GM19452 (cell line): ENCODE results near the gene CCT3.
"Not testable (repeated sequence)": the region's sequence is repeated elsewhere in the genome, so short reads cannot be mapped to it uniquely, and the experiment has no call there.

Experiments
- ATAC-seq: cut with Tn5 transposase; IDR thresholded peaks from one replicate; pipeline ENCODE4 v1.9.1; 2021; ENCODE audit not compliant: unreplicated experiment

Gene CCT3

DNA sequence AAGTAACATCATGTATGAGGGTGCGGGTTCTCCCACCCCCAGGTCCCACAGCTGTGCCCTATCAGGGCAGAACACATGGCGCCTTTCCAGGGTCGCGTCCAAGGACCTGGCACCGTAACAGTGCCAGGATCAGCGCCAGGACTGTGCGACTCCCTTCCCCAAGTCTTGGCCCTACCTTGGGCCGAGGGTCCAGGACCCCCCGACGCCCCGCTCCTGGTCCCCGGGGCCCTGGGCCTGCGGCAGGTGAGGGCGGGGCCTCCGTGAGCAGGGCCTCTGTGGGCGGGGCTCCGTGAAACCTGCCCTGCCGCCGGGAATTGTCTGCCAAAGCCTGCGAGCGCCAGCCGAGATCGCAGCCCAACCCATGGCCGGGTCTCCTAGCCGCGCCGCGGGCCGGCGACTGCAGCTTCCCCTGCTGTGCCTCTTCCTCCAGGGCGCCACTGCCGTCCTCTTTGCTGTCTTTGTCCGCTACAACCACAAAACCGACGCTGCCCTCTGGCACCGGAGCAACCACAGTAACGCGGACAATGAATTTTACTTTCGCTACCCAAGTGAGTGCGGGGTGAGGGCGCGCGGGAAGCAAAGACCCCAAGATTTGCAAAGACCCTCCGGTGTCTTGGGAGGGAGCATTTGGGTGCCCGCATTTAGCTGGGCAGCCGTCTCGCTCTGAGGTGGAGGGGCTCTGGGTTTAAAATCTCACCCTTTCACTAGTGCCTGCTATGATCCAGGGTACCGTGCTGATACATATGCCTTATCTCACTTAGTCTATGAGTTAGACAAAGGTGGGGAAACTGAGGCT is 31.0 kb upstream of the CCT3 start, which contains the start of gene RHBG:
Gene RHBG (plus strand): TSS at position 323 of the 796 bp plus-strand sequence. CDS start 39 bp downstream, at position 362.
- ATAC-seq: no peak

DNA sequence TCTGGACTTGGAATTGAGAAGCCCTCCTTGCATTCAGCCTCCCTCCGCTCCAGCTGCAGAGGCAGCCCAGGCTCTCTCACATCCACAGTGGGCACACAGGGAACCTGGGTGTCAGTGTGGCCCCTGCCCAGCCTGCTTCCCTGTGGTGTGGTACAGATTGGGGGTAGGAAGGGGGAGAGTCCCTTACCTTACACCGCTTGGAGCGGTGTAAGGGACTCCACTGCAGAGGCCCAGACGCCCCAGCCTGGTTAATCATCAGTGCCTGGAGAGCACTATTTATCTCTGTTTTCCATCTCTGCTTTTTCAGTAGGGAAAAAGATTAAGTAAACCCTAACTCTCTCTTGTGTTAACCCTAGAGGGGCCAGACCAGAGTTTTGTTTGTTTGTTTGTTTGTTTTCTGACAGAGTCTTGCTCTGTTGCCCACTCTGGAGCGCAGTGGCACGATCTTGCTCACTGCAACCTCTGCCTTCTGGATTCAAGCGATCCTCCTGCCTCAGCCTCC is 30.1 kb upstream of the CCT3 start:
- ATAC-seq: no peak

DNA sequence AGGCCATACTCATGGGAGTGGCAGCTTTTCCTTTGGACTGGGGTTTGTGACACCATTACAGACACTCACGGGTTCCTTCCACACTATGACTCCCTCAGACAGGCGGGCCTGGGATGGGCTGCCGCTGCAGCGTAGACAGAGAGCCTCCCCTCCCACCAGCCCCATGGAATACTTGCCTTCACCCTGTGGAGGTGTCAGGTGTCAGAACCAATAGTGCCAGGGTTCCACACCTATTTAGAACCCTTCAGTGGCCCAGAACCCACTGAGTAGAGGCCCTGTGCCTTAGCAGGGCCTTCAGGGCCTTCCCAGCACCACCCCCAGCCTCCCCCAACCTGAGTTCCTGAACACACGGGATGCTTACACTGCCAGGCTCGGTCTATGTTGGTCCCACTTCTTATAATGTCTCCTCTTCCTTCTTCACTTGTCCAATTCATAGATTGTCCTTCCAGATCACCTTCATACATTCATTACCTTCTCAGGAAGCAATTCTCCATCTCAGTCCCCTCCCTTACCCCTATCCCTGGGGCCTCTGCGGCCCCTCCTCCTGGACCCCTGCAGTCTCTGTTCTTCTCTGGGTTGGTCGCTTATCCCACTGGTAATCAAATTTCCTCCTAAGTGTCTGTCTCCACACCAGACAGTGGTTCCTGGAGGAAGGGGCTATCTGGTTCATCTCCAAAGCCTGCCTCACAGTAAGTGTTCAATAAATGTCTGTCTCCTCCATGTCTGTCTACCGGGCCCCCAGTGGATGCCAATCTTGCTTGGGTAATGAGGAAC is 29.5 kb upstream of the CCT3 start:
- no peak for ATAC-seq

DNA sequence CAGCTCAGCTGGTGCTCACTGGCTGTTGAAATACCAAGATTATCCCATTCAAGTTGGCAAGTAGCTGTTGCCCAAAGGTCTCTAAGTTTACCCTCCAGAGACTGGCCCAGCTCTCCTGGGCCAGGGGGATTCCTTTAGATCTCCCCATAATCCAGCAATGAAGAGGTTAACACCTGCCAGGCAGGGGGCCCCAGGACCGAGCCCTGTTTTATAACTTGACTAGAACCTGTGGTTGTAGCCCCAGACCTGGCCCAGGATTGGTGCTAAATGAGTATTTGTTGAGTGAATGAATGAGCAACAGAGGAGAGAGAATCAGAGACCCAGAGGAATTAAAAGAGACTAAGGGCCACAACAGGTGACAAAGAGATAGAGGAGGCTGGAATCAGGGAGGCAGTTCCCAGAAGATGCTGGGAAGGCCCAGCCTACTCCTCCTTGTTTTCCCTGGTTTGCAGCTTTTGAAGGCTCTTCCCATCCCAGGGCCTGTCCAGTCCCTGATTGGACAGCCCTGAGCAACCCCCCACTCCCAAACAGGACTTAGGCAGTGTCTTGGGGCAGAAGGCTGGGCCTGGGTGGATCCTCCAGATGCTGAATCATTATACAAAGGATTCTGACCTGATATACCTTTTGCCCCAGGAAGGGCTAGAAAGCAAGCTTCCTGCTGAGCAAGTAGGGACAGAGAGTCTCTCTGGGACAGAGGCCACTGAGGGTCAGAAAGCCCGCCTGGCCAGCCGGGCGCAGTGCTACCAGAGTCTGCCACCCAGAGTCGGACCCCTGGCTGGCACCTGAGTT is 28.5 kb upstream of the CCT3 start:
- ATAC-seq: no peak

DNA sequence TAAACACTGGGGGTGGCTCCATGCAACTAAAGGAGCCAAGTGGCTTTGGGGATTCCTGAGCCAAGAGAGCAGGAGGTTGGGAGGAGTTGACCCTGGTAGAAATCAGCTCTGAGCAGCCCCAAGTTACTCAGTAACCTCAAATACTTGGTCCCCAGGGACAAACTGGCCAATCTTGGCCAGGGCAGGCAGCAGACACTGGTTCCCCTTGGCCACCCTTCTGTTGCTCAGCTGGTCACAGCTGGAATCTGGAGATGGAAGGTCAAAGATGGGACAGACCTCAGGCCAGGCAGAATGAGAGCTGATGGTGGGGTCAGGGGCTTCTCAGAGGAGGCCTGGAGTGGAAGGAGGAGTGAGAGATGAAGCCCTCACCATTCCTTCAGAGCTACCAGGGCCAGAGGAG is 27.7 kb upstream of the CCT3 start:
- no peak for ATAC-seq

DNA sequence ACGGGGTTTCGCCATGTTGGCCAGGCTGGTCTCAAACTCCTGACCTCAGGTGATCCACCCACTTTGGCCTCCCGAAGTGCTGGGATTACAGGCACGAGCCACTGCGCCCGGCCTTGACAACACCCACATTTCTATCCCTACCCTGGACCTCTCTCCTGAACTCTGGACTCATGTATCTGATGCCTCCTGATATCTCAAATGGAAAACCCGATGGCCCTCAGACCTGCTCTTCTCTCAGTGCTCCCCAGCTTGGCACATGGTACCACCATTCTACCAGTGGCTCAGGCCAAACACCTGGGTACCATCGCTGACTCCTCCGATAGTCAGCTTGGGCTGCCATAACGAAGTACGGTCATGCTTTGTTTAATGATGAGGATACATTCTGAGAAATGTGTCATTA is 22.4 kb upstream of the CCT3 start:
- ATAC-seq: no peak

DNA sequence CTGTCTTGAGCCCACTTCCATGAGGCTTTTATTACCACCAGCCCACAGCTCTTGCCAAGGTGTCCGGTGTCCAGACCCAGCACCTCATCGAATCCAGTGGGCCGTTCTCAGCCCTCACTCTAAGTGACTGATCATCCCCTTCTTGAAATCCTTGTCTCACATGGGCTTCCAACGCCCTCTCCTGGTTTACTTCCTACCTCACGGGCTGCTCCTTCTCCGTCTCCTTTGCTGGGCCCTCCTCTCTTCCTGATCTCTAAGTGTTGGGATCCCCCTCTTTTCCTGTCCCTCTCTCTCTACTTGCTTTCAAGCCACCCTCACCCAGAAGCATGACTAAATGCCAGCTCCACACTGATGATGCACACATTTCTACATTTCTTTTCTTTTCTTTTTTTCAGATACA is 21.9 kb upstream of the CCT3 start:
- ATAC-seq: no peak

DNA sequence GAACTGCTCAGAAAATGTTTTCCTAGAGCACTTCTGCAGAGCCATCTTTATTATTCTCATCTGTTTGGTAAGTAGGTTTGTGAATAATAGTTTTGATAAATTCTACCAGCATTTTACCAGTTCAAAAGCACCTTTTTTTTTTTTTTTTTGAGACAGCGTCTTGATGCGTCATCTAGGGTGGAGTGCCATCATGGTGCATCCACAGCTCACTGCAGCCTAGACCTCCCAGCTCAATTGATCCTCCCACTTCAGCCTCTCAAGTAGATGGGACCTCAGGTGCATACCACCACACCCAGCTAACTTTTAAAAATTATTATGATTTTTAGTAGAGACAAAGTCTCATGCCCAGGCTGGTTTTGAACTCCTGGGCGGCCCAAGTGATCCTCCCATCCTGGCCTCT is 21.2 kb upstream of the CCT3 start:
- ATAC-seq: no peak

DNA sequence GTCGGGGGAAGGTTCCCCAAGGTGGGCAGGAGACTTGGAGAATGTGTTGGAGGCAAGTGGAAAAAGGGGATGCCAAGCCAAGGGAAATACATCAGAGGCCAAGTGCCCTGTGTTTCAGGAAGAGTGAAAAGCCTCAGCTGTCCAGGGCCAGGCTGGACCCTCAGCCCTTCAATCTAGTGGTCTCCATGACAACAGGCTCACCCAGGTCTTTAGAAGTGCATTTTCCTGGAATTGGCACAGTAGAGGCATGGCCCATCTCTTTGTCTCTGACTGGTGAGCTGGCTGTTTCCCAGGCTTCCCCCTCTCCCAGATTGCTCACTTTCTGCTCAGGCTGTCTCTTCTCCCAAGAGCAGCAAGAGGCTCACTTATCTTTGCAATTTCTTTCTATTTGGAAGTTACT is 20.5 kb upstream of the CCT3 start:
- no peak for ATAC-seq

DNA sequence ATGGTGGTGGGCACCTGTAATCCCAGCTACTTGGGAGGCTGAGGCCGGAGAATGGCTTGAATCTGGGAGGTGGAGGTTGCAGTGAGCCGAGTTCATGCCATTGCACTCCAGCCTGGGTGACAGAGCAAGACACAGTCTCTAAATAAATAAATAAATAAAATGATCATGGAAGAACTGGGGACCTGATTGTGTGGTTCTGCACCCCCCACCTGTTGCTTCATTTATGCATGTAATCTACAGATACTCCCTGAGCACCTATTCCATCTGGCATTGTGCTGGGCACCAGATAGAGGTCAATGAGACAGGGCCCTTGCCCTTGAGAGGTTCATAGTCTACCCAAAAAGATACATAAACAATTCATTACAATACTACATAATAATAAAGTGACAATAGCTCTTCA is 19.9 kb upstream of the CCT3 start:
- no peak for ATAC-seq

DNA sequence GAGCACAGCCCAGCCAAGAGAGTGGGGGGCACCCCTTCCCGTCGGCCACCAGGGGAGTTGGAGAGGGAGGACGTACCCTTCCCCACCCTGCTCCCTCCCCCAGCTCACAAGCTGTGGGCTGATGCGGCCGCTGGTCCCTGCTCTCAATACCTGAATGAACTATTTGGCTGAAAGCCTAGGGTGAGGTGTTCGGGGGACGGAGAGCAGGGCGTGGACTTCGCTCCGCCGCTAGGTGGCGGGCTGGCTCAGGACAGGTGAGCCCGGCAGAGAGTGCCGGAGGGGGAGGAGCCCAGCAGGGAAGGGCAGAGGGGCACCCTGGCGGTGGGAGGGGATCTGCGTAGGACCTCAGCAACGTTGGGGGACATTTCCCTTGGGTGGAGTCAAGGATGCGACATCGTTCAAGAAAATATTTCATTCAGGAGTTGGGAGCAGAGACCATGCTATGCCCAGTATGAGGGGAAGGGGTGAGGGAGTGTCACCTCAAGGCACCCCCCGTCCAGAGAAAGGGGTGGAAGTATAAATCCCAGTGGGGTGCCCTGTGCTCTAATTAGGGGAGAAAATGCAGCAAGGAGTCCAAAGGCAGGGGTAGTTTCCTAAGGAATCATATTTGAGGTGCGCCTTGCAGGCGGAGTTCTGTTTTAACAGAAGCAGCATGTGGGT is 18.9 kb upstream of the CCT3 start:
- no peak for ATAC-seq

DNA sequence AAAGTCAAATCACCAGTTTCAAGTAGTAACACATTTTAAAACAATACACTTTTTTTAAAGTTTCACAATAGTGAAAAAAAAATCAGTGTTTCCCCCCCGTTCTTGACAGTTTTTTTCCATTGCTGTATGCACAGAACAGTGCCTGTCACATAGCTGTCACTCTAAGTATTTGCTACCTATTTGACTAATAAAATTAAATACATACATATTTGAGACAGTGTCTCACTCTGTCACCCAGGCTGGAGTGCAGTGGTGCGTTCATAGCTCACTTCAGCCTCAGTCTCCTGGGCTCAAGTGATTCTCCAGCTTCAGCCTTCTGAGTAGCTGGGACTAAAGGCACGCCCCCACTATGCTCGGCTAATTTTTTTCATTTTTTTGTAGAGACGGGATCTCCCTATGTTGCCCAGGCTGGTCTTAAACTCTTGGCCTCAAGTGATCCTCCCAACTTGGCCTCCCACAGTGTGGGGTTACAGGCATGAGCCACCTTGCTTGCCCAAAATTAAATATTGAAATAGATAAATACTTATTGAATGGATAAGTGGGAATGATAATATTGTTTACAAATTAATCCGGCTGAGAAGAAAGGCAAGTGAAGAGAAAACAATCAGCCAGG is 18.3 kb upstream of the CCT3 start:
- ATAC-seq: no peak

DNA sequence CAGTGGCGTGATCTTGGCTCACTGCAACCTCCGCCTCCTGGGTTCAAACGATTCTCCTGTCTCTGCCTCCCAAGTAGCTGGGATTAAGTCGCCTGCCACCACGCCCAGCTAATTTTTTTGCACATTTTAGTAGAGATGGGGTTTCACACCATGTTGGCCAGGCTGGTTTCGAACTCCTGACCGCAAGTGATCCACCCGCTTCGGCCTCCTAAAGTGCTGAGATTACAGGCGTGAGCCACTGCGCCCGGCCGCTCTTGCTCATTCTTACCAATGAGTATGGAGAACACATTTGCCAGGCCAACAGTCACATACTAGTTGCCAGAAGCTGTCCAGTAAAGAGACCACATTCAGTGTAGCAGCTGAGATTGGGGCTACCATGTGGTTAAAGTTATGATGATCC is 14.4 kb upstream of the CCT3 start:
- ATAC-seq: not testable (repeated sequence)

DNA sequence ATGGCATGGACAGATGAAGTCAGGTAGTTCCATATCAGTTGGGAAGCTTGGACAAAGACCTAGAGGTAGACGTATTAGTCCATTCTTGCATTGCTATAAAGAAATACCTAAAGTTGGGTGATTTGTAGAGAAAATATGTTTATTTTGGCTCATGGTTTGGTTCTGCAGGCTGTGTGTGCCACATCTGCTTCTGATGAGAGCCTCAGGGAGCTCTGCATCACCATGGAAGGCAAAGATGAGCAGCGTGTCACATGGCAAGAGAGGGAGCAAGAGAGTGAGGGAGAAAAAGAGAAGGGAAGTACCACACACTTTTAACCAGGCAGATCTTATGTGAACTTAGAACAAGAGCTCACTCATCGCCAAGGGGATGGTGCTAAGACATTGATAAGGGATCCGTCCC is 9.2 kb upstream of the CCT3 start:
- no peak for ATAC-seq

DNA sequence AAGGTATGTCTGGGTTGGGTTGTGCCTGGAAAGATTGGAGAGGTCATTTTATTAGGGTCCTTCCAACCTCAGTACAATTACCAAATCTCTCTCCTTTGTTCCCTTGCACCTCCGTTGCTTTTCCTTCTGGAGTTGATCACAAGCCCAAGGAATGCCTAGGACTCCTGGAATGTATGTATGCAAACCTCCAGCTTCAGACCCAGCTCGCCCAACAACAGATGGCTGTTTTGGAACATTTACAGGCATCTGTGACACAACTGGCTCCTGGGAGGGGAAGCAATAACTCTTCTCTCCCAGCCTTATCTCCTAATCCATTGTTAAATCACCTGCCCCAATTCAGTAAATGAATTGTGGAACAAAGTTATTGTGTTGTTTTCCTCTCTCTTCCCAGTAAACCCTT is 8.5 kb upstream of the CCT3 start:
- ATAC-seq: no peak

DNA sequence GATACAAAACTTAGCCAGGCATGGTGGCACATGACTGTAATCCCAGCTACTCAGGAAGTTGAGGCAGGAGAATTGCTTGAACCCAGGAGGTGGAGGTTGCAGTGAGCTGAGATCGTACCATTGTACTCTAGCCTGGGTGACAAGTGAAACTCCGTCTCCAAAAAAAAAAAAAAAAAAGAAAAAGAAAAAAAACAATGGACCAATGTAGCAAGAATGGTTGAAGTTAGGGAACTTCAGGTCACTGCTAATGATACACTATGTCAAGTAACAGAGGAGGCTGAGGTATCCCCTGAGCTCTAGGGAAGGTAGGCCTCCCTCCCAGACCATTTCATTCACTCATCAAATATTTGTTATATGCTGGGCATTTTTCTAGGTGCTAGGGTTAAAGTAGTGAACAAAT is 7.9 kb upstream of the CCT3 start:
- ATAC-seq: not testable (repeated sequence)

DNA sequence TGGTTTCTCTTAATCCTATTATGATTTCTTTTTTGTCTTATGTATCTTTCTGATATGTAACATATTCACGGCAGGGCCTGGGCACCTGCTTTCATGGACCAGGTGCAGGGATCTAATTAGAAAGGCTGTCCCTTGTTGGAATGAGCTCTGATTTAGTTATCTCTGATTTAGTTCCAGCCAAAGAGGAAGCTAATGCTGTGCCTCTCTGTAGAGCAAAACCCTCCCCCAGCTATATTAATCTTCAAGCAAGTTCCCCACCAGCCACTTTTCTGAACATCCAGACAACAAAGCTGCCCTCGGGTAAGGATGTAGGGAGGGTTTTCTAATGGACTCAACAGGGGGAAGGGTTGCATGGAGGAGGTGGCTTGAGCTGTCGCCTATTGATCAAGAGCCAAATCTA is 6.3 kb upstream of the CCT3 start:
- no peak for ATAC-seq

DNA sequence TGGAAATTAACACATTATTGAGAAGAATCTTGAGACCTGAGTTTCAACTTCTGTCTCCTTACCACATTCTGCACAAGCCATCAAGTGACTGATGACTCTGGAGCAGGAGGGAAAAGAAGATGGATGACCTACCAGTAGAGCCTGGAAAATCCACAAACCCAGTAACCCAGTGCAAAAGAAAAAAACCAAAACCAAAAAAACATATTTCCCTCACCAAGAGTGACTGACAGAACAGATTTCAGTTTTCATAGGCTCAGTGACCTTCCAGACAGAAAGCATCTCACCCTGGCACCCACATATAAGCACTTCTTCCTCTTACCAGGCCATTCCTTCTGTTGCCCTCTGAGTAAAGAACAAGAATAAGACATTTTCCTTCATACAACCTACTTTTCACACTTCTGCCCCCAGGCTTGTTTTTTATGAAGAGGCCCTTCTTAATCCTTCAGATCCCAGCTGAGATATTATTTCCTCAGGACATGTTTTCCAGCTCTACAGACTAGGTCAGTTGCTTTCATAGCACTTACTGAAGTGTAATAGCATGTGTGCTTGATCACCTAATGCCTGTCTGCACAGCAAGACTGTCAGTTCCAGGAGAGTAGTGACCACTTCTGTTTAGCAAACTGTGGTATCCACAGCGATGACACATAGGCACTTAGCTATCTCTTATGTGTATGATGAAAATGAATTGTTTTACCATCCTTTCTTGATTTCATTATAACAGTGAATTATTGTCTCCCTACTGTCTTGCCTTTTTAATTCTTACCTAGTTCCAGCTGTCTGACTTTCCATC is 4.3 kb upstream of the CCT3 start:
- ATAC-seq: no peak

DNA sequence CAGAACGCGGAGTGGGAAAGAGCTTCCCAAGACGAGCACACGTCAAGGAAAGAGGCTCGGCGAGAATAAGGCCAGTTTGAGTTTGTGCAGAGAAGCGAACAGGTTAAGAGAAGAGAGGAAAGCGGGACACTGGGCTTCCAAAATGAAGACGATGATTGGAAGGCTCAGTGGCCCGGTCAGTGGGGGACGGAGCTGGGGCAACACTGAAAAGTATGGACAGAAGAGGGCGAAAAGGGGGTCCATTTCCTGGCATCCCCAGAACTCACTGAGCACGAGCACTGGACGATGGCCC is 258 bp downstream of the CCT3 start:
- no peak for ATAC-seq
